HG02885 (cell line): ENCODE data around the gene UMAD1.
A peak's percentile ranks its signal among the peaks of the same experiment; 100 is the strongest.

Experiments used
- ATAC-seq: cut with Tn5 transposase; IDR thresholded peaks from one replicate; pipeline ENCODE4 v1.9.1; 2021; ENCODE audit warnings: mild to moderate bottlenecking; ENCODE audit not compliant: unreplicated experiment, poor library complexity

The UMAD1 gene

DNA sequence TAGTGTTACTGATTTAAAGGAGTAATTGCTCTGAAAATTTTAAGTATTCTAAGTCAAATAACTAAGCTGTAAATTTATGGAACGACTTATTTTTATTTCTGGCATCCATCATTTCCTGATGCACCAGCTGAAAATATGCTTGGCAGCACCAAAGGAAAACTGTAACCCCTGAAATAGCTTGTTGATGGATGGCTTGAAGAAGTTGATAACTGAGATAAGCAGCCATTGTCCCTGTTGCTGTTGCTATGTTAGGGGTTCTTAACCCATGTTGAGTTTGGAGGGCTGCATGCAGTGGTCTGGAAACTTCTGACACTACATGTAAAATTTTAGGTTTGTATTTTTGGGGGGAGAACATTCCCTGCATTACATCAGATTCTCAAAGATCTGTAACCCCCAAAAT lies 47.2 kb downstream of the UMAD1 start:
- no peak for ATAC-seq

DNA sequence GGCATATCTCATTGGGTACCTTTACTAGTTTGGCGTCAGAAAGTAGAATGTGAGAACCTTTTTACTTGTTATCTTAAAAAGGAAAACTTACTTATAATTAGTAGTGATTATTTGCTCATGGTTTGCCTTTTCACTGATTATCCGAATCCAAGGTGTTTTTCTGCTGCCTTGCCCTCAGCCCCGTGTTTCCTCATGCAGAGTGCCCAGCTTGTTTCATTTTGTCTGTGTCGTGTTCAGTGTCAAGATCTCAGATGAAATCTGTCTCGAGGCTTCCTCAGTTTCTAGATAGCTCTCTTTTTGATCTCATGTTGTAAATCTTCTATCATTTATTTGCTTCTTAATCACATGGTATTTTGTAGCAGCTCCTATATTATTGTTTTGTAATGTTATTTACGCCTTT lies 47.8 kb downstream of the UMAD1 start:
- no peak for ATAC-seq

DNA sequence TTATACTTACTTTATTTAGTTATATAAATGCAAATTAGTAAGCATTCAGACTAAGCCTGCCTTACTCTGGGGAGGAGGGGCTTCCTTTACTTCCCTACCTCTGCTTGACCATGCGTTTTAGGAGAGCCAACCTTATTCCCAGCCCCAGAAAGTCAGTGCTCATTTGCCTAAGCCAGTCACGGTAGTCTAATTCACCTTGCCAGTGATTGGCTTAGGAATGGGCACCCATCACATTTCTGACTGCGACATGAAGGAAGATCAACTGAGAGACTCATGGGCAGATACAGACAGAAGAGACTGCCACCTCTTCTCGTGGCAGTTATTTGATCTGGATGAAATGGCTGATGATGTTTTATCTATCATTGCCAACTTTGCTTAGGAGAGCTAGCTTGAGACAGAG lies 48.4 kb downstream of the UMAD1 start:
- no peak for ATAC-seq

DNA sequence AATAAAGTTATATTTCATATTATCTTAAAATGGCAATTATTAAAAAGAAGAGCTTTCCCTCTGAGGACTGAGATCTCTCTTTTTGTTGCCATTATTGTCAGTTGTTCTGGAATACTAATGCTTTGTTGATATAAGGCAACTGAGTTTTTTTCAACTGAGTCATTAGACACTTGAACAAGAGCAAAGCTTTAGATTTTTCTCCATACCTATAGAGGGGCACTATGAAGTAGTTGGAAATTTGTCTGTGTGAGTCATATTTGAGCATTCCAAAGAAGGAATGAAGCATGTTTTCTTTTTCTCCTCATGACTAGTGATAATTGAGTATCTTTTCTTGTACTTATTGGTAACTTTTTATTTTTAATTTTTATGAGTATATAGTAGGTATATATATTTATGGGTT lies 53.3 kb downstream of the UMAD1 start:
- no peak for ATAC-seq

DNA sequence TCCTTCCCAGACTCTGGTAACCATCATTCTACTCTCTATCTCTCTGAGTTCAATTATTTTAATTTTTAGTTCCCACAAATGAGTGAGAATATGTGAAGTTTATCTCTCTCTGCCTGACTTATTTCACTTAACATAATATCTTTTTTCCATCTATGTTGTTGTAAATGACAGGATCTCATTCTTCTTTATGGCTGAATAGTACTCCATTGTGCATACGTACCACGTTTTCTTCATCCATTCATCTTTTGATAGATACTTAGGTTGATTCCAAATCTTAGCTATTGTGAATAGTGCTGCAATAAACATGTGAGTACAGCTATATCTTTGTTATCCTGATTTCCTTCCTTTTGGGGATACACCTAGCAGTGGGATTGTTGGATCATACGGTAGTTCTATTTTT lies 54.0 kb downstream of the UMAD1 start:
- ATAC-seq, result no peak

DNA sequence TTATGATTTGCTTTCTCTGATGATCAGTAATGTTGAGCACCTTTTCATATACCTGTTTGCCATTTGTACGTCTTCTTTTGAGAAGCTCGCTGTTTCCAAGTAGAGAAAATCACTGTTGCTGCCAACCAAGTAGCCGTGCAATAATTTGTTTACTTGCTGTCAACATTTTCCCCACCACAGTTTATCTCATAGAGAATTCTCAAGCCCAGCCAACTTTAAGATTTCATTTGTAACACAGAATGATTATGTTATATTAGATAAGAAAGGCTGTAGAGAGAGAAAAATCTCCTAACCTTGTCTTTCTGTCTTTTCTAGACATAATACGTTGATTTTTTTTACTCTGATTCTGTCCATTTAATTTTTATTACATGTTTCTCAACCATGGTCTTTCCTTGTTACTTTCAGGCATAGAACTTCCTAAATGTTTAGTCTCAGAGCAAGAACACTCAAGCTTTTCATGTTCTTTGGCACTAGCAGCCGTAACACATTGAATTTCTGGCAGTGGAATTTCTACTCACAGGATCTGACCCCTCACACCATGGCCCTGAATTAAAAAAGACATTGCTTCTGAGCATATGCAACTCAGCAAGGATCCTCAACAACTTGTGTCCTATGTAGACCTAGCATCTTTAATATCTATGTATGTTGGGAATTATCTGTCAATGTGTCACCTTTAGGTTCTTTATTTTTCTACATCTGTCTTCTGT lies 54.7 kb downstream of the UMAD1 start:
- ATAC-seq, result no peak

DNA sequence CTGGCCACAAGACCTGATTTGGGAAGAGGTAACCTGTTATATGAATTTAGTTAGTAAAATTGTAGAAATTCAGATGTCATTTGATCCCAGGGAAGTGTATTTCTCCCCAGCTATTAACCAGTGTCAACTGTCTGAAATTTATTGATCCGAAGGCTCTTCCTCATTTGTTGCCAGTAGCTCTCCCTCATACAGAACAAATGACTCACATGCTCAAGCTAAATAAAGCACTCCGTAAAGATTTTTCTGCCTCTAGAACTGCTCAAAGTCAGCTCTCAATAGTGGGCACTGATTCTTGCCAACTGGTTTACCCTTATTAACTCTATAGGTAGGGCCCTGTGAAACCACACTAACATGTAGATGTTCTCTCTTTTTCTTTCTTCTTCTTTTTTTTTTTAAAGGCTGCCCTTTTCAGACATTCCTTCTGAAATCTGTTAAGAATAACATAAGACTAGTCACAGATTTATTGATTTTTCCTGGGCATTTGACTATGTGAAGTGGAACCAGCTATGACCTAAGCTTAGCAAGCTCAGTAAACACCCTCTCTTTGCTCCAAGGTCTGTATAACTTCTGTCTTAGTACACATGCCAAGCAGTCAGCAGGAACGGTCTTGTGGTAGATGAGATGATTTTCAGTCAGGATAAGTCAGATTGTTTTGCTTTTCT lies 56.0 kb downstream of the UMAD1 start:
- ATAC-seq, result no peak

DNA sequence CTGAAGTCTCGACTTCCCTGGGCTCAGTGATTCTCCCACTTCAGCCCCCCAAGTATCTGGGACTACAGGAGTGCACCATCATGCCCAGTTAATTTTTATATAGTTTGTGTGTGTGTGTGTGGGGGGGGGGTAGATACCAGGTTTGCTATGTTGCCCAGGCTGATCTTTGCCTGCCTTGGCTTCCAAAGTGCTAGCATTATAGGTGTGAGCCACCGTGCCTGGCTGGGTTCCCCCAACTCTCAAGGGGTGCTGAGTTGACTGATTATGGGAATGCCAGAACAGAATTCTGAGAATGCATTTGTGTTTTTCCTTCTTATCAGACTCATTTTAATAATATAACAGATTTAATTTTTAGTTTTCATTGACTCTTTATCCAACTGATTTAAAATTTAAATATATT lies 58.4 kb downstream of the UMAD1 start:
- ATAC-seq, result no peak

DNA sequence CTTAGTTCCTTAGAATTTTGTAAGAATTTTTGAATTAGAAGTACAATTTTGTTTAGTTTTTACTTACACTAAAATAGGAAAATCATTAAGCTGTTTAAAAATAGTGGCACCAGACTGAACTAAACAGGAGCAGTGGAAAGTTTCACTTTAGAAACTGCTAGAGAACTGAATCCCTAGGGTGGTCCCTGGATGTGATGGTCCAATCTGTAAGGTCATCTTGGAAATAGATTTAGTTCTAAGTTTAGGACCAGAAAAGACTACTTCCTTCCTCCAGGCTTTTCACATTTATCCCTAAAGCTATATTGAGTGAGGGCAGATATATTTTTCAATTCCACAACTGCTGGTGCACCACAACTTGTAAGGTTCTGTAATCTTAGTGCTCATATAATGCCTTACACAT lies 58.8 kb downstream of the UMAD1 start:
- no peak for ATAC-seq

DNA sequence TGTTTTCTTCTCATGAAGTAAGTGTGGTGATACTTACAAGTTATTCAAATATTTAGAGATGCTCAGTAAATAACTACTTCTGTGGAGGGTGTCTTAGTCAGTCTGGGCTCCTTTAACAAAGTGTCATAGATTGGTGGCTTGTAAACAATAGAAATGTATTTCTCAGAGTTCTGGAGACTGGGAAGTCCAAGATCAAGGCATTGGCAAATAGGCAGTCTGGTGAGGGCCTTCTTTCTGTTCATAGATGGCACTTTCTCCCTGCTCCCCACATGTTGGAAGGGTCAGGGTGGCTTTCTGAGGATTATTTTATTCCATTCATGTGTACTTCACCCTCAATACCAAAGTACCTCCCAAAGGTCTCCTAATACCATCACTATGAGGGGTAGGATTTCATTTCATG lies 59.4 kb downstream of the UMAD1 start:
- no peak for ATAC-seq

DNA sequence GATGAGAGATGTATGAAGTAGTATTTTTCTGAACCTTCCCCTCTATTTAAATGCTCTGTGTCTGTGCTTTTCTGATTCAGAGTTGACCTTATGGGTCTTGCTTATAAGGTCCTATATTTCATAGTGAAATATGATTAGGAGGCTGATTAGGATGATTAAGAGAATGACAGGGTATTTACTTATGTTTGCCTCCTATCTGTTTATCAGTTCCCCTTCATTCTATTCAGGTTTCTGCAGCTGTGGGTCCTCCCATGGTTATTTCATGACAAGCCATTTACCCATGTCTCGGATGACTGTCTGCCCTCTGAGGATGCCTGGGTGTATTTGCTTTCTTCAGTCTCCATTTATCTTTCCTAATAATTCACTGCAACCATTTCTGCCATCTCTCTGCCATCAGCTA lies 61.0 kb downstream of the UMAD1 start:
- peak; percentile 42 for ATAC-seq

DNA sequence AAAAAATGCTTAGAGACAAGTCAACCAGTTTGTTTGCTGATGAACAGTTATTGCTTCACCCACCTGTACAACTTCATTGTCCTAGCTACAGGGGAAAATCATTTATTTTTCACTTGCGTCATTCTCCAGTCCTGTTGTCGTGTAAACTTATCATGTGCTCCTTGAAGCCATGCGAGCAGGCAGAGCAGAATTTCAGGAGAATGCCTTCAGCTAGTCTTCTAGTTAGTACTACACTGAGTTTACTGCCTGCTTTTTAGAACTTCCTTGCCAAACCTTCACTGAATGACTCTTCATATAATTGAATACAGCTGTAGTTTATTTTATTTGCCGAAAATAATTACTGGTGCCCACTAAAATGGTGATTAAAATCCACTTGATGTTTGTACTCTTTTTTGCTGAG lies 62.3 kb downstream of the UMAD1 start:
- ATAC-seq, result no peak

DNA sequence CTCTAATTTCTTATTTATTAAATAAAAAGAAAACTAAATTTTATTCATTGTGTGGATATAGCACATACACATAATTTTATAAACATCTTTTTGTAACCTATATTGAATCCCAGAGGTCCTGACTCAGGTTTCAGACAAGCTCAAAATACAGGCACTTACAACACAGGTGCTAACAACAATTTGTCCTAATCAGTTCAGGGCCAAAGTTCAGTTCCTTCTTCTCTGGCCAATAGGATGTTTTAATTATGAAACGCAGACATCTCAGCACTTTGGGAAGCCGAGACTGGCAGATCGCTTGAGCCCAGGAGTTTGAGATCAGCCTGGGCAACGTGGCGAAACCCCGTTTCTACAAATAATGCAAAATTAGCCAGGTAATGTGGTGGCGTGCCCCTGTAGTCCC lies 62.9 kb downstream of the UMAD1 start:
- no peak for ATAC-seq

DNA sequence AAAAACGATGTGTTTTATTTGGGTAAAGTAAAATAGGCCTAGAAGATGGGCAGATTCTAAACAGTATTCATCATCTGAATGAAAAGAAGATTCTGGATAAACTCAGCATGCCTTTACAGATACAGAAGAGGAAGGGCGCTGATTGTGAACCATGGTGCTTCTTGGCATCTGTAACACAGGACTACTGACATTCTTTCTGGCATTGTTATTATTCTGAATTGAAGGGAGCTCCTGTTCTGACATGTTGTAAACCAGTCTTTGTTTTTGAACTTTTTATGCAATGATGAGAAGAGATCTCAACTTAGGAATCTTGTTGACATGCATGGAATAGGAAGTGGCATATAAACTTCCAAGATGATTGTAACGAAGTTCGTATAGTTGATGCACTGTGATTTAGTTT lies 64.3 kb downstream of the UMAD1 start:
- ATAC-seq, result no peak

DNA sequence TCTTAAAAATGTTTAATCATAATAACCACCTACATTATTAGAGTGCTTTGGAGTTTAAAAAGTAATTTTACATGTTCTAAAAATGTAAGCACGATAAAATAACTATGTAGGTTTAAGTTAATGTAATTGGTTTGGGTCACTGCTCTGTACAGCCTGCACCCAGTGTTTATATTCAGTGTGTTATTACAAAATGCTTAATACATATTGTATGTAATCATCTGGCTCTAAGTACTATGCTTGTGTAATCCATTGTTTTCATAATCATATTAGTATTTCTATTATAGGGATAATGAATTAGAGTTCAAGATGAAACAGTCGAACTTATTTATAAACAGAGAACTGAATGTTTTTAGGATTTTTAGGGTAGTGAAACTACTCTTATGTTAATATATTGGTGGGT lies 64.8 kb downstream of the UMAD1 start:
- ATAC-seq, result no peak

DNA sequence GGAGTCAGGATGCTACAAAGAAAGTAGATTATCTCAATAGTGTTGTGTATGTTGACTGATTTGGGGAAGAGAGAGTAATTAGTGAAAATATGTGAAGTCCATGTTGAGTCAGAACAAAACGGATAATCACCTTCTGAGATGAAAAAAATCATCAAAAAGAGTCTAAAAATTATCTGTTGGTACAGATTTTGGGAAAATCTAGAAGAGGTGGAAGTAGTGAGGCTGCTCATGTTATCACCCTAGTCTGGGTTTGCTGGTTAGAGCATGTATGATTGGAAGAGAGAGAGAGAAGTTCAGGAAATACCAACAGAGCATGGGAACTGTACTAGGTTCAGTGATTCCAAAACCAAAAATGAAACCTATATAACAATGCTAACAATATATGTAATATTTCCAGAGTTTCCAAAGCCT lies 65.6 kb downstream of the UMAD1 start:
- ATAC-seq, result peak; percentile 71

DNA sequence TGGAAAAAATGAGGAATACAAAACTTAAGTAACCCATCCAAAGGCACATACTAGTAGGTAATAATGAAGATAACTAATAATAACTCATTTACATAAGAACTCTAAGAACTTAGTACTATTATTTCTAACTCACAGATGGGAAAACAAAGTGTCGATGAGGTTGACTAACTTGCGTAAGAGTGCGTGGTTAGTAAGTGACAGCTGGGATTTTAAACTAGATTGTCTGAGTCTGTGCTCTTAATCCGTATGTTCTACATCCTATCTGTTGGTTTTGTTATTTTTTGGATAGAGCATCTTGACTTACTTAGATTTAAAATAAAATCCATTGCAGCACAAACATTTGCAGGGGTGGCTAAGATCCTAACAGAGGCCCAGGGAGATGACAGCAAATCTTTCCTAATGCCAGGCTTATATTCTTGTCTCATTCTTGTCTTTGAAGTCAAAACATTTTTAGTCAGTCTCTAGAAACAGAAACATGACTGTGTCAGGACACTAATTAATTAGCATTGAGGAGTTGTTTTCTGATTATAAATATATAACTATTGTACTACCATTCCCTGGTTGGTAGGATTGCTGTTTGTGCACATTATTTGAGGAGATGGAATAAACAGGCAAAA lies 66.1 kb downstream of the UMAD1 start:
- peak; percentile 17 for ATAC-seq

DNA sequence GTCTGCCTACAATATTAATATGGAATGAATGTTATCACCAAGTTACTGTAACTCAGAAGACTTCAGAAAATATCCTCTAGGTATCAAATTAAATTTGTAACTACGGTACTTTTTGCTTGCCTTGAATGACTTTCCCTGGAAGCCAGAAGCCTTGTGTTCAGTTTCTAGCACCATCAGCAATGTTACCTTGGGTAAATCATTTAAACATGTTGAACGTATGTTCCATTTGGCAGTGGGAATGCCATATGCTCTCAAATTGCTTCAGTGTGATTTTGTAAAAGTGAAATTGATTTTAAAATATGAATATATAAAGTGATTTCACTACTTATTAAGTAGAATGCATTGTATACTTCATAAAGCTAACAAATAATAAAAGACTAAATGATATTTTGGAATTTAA lies 66.7 kb downstream of the UMAD1 start:
- ATAC-seq, result no peak

DNA sequence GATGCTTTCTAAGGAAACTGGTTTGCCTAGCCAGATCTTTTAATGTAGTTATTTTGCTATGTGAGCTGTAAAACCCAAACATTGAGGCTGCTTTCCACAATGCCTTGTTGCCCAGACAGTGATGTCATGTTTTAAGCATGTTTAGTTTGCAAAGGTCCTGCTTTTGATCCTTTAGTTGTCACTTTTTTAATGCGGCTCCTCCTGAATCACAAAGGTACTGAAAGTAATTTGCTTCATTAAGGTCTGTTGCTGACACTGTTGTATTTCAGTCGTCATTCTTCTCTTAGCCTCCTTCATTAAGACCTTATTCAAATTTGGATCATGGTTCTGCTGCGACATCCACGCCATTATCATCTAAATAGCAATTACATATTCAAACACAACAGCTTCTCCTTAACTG lies 67.3 kb downstream of the UMAD1 start:
- no peak for ATAC-seq

DNA sequence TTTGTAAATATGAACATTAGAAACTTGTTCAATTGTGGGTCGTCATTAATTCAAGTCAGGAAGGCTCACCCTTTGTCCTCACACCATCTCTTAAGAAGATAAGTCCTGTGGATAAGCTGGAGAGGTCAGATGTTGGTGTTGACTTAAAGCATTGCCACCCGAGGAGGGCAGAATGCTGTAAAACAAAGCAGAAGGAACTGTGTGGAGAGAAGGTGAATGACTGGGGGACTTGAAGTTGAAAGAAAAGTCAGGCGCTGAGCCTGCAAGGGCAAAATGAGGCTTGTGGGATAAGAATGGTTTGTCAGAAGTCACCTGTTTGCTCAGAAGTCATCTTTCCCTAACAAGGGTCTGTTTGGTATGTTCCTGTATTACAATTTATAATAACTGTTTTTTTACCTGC lies 68.7 kb downstream of the UMAD1 start:
- ATAC-seq, result no peak

DNA sequence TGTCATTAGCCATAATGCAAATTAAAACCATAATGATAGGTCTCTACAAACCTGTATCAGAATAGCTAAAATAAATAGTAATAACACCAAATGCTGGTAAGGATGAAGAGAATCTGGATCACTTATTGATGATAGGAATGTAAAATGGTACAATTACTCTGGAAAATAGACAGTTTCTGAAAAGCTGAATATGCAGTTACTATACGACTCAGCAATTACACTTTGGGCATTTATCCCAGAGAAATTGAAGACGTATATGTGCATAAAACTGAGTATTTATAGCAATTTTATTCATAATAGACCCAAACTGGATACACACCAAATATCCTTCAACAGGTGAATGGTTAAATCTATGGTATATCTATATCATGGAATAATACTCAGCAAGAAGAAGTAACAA lies 69.9 kb downstream of the UMAD1 start:
- ATAC-seq, result no peak

DNA sequence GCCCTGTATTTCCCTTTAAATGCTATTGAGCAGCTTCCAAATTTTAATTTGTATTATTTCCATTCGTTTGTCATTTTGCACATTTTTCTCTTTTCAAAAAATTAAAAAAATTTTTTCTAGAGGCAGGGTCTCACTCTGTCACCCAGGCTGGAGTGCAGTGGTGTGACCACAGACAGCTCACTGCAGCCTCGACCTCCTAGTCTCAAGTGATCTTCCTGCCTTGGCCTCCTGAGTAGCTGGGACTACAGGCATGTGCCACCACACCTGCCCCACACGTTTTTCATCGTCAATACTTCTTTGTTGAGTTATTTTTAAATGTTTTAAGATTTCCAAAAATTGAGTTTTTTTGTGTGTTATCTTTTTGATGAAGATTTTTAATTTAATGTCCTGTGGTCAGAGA lies 73.2 kb downstream of the UMAD1 start:
- no peak for ATAC-seq
